Aorta (tissue), 5 donors: Measurements from ENCODE around the gene TBC1D8. TPM values are rescaled to one million over a fixed set of nuclear protein-coding genes. Genes with fewer than 3 reads are reported as not detected.
A peak's percentile ranks its signal among the peaks of the same experiment; 100 is the strongest.

ENCODE experiments used
- ATAC-seq: fragments of 200-7000 bp; cut with Tn5 transposase; one replicate; pipeline ENCODE4 v1.9.1; 2022; ENCODE audit warnings: moderate library complexity; ENCODE audit not compliant: low FRiP score
- DNase-seq, 2 donors: peaks; one replicate each; pipeline ENCODE4 v3.0.0-alpha.2; 2020
- H3K27ac ChIP-seq, 2 donors: one replicate each; pipeline ENCODE4 v1.5.1; 2013; ENCODE audit warnings: low read length in 2 of 2, mild to moderate bottlenecking in 2 of 2, moderate library complexity in 2 of 2, control low read depth in 1 of 2, inconsistent platforms in 1 of 2, low read depth in 1 of 2
- H3K27me3 ChIP-seq, 2 donors: one replicate each; pipeline ENCODE4 v1.6.1; 2013; ENCODE audit warnings: control low read depth in 1 of 2, low read length in 1 of 2, mild to moderate bottlenecking in 1 of 2, moderate library complexity in 1 of 2; ENCODE audit not compliant: insufficient read depth in 2 of 2, control insufficient read depth in 1 of 2
- H3K36me3 ChIP-seq, 2 donors: one replicate each; pipeline ENCODE4 v1.6.1; 2013; ENCODE audit warnings: control low read depth in 1 of 2, low read length in 1 of 2, mild to moderate bottlenecking in 1 of 2; ENCODE audit not compliant: insufficient read depth in 2 of 2, control insufficient read depth in 1 of 2
- H3K4me1 ChIP-seq, 2 donors: one replicate each; pipeline ENCODE4 v1.6.1; 2013; ENCODE audit warnings: low read length in 2 of 2, control low read depth in 1 of 2, mild to moderate bottlenecking in 1 of 2, moderate library complexity in 1 of 2; ENCODE audit not compliant: insufficient read depth in 2 of 2, control insufficient read depth in 1 of 2
- H3K4me3 ChIP-seq, 2 donors: one replicate each; pipeline ENCODE4 v1.5.1; 2013; ENCODE audit warnings: low read length in 2 of 2, control low read depth in 1 of 2, mild to moderate bottlenecking in 1 of 2
- H3K9me3 ChIP-seq: one replicate; pipeline ENCODE4 v1.6.1; 2013; ENCODE audit warnings: mild to moderate bottlenecking, low read length; ENCODE audit not compliant: control insufficient read depth
- WGBS, 2 donors: extraction: QIAGEN DNeasy Blood & Tissue Kit; methylation state at CpG; one replicate each; pipeline ENCODE4 v1.1.7; 2013; 5-methylcytosine and 5-hydroxymethylcytosine counted together
- intact Hi-C, 2 donors: fragments of 100-400 bp; cut with DNase I; formaldehyde crosslinking; loops; one replicate each; pipeline versions ENCODE4 v1.14.2 to v1.15.0; 2022
- polyA plus RNA-seq, 2 donors: library from polyadenylated mRNA; stranded (reverse); fragments of 200-250 nt; gene quantifications; one replicate each; pipeline ENCODE4 v1.2.3, GENCODE V29; 2013
- total RNA-seq, 2 donors: library from RNA; stranded (reverse); fragmentation: NEBNext Ultra II Directional; extraction: Animal tissue kit (Norgen Biotek cat#: 25700); gene quantifications; one replicate each; pipeline ENCODE4 v1.2.1, GENCODE V29; 2021
- donor health status: healthy with polysubstance abuse.
- donor health status: Bipolar disorder and iron deficiency.
- donor health status: DM: no; HTN: no; CAD: no.
- donor health status: DM: no; HTN: no; CAD: no.
- donor health status: DM: yes; HTN: yes; CAD: no.

The TBC1D8 gene
- total and polyA plus RNA-seq, 4 donors = 7.8 to 28.8 (median 23.4) TPM

DNA sequence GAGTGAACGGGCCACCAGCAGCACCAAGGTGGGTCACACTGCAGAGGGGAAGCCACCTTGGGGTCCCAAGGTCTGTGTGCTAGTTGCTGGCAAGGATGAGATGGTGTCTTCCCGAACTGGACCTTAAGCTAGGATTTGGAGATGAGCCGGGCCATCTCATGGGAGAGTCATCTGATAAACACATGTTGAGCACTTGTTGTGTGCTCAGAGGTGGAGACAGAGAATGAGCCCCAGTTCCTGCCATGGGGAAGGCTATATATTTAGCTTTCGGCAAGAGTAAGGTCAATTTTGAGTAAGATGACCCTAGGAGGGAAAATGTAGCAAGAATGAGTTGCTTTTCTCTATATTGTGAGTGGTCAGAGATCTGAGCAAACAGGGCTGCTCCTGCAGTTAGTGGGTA is 190.5 kb downstream of the TBC1D8 start:
- DNase-seq = peak in 1 of 2 donors; percentile 44

GRCh38 chr2:100959225-100959880 is 191.8 kb downstream of the TBC1D8 start:
- intact Hi-C loops = no loop called here
- DNase-seq (peak in 1 of 2 donors; percentile 3), ATAC-seq (no peak)
- Histone ChIP-seq H3K27me3 (no peaks in the 10 kb centered on the region), H3K9me3 (no peaks in the 10 kb centered on the region), H3K27ac (no peak overlapping the region), H3K4me1 (peaks cover 0 to 3% of the 10 kb centered on the region in 2 donors), H3K36me3 (no peaks in the 10 kb centered on the region), H3K4me3 (no peak overlapping the region)
- WGBS, 2 donors = 61 to 65% methylated on average over 6 of the region's 6 CpGs

More for the DNA sequence above, 190.5 kb downstream of the TBC1D8 start:
- intact Hi-C loops = no loop called here
- Histone ChIP-seq H3K4me3 (no peak overlapping the region), H3K36me3 (no peaks in the 10 kb centered on the region), H3K4me1 (peaks cover 0 to 5% of the 10 kb centered on the region in 2 donors), H3K27me3 (no peaks in the 10 kb centered on the region), H3K9me3 (no peaks in the 10 kb centered on the region), H3K27ac (no peak overlapping the region)
- ATAC-seq = no peak
- WGBS, 2 donors = 93 to 94% methylated on average over 4 of the region's 4 CpGs

- DNase-seq = peak in 1 of 2 donors; percentile 73
- no peak overlapping the region for H3K4me3 ChIP-seq
- intact Hi-C loops = loop anchor here in 1 of 2 donors (2.0 kb wide), 1 partner anchor 19 kb away; no protein-coding TSS in a partner anchor
- H3K9me3 ChIP-seq = no peaks in the 10 kb centered on the region
- H3K27ac ChIP-seq = peak overlapping the region in 1 of 2 donors; percentile 85
- H3K4me1 ChIP-seq = peaks cover 0 to 3% of the 10 kb centered on the region in 2 donors
- no peaks in the 10 kb centered on the region for H3K27me3 ChIP-seq
- no peaks in the 10 kb centered on the region for H3K36me3 ChIP-seq
- ATAC-seq = peak; percentile 81
- 17 to 18% methylated on average over 16 of the region's 16 CpGs for WGBS, 2 donors
Observed at GRCh38 chr2:100957996-100958653, 193.1 kb downstream of the TBC1D8 start.

Other genes with a start within 250 kb of the TBC1D8 start
- gene RPL31, start 149.1 kb downstream of the TBC1D8 start, total RNA-seq = 1,000 to 10,000 TPM; 1,008 to 1,106 TPM
- 1,000 to 10,000 TPM; 4,480 to 7,651 TPM for gene RPL31, start 149.1 kb downstream of the TBC1D8 start, polyA plus RNA-seq
- gene CNOT11, start 101.5 kb upstream of the TBC1D8 start, total RNA-seq = 10 to 100 TPM; 25.0 to 26.4 TPM
- 10 to 100 TPM; 12.8 to 15.9 TPM for gene CNOT11, start 101.5 kb upstream of the TBC1D8 start, polyA plus RNA-seq
- gene RNF149, start 157.3 kb upstream of the TBC1D8 start, total RNA-seq = 10 to 100 TPM; 71.6 to 92.1 TPM
- 10 to 100 TPM; 22.9 to 34.2 TPM for gene RNF149, start 157.3 kb upstream of the TBC1D8 start, polyA plus RNA-seq
- gene CREG2, start 236.1 kb upstream of the TBC1D8 start, total RNA-seq = under 1 TPM in 1 of 2 donors, not detected in 1; 0.60 TPM
- gene CREG2, start 236.1 kb upstream of the TBC1D8 start, polyA plus RNA-seq = not detected